A549 (cell line): ENCODE measurements around the gene ZIC1.

Experiments
- CBX2 ChIP-seq: fragments of 200-600 bp; sonication (generic); IDR thresholded peaks from 2 replicates; pipeline ENCODE4 v1.6.1; 2016; ENCODE audit warnings: low read depth, mild to moderate bottlenecking, borderline replicate concordance
- CBX8 ChIP-seq: fragments of 200-600 bp; sonication (generic); IDR thresholded peaks from 2 replicates; pipeline ENCODE4 v1.6.1; 2016
- CHD4 ChIP-seq: fragments of 200-600 bp; sonication (generic); IDR thresholded peaks from 2 replicates; pipeline ENCODE4 v1.6.1; 2016; ENCODE audit warnings: antibody characterized with exemption, mild to moderate bottlenecking, borderline replicate concordance
- CTCF ChIP-seq: fragments of >200 bp; sonication (Bioruptor Twin); formaldehyde crosslinking; IDR thresholded peaks from 3 replicates; pipeline ENCODE4 v1.5.1; 2016
- FOSB ChIP-seq: fragments of 250-450 bp; sonication (Bioruptor Pico); IDR thresholded peaks from 2 replicates; pipeline ENCODE4 v1.5.0; 2020; ENCODE audit warnings: mild to moderate bottlenecking, moderate library complexity
- FOSL2 ChIP-seq, 2 experiments: fragments of 450-650 bp in 1 of 2; fragments of >200 bp in 1 of 2; sonication (Bioruptor Twin) in 1 of 2; formaldehyde crosslinking; IDR thresholded peaks; 2 replicates each; pipeline versions ENCODE4 v1.5.0 to v1.6.1; 2016 to 2020; ENCODE audit warnings: mild to moderate bottlenecking in 1 of 2, moderate library complexity in 1 of 2
- HOXA7 ChIP-seq: fragments of 250-450 bp; sonication (Bioruptor Pico); IDR thresholded peaks from 2 replicates; pipeline ENCODE4 v1.5.0; 2020; ENCODE audit warnings: mild to moderate bottlenecking, moderate library complexity
- JUNB ChIP-seq: fragments of >200 bp; sonication (Bioruptor Twin); formaldehyde crosslinking; IDR thresholded peaks from 2 replicates; pipeline ENCODE4 v1.6.1; 2016
- MAFK ChIP-seq: fragments of 450-650 bp; IDR thresholded peaks from 2 replicates; pipeline ENCODE4 v1.6.1; 2014; ENCODE audit not compliant: partially characterized antibody
- NR3C1 ChIP-seq: fragments of >200 bp; sonication (Bioruptor Twin); formaldehyde crosslinking; IDR thresholded peaks from 3 replicates; pipeline ENCODE4 v1.6.1; 2017
- PBX3 ChIP-seq: IDR thresholded peaks from 2 replicates; pipeline ENCODE4 v1.6.1; 2012
- POLR2A ChIP-seq: IDR thresholded peaks from 2 replicates; pipeline ENCODE4 v1.6.1; 2012; ENCODE audit warnings: mild to moderate bottlenecking, low read length
- RCOR1 ChIP-seq: fragments of 150-350 bp; IDR thresholded peaks from 2 replicates; pipeline ENCODE4 v1.6.1; 2014; ENCODE audit warnings: antibody characterized with exemption, low read length, low read depth
- ZSCAN20 ChIP-seq: fragments of 250-450 bp; sonication (Bioruptor Pico); IDR thresholded peaks from 2 replicates; pipeline ENCODE4 v1.8.0; 2022; ENCODE audit warnings: mild to moderate bottlenecking, moderate library complexity

- TF ChIP-seq CTCF (no peak), JUNB (no peak), HOXA7 (no peak), NR3C1 (no peak), POLR2A (no peak), CBX8 (no peak), FOSL2 (IDR thresholded peaks at IDR 0.05) (no peak), FOSL2 (CRISPR knock-in tag; IDR thresholded peaks at IDR 0.05) (no peak), PBX3 (no peak), MAFK (no peak), CHD4 (no peak), CBX2 (no peak), FOSB (CRISPR knock-in tag) (no peak), RCOR1 (no peak), ZSCAN20 (CRISPR knock-in tag) (no peak)
Observed at GRCh38 chr3:147410526-147411237, 1.5 kb downstream of the ZIC1 start.
